ENCODE data around the gene ZGPAT.

ZGPAT gene

DNA sequence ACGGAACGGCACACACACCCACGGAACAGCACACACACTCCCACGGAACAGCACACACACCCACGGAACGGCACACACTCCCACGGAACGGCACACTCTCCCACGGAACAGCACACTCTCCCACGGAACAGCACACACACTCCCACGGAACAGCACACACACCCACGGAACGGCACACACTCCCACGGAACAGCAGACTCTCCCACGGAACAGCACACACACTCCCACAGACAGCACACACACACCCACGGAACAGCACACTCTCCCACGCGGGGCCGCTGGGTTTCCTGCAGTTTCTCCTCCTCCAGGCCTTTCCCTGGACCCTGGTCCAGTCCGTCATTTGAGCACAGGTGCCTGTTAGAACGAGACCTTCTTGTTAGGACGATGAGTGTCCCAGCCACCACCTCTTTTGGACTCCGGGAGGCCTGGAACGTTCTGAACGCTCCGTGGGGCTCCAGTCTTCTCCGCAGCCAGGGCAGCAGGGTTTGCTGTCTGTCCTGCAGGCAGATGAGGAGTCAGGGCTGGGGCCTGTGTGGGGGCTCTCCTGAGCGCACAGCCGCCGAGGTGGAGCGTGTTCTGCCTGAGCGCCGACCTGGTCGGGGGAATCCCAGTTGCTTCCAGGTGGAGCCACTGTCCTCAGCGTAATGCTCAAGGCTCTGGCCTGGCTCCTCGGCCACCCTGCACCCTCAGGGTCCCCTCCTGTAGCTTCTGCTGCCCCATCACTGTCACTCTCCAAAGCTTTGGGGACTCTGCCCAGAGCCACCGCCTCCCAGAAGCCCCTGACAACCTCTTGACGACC, 29.0 kb upstream of the ZGPAT start:
- no peak for DNase-seq

DNA sequence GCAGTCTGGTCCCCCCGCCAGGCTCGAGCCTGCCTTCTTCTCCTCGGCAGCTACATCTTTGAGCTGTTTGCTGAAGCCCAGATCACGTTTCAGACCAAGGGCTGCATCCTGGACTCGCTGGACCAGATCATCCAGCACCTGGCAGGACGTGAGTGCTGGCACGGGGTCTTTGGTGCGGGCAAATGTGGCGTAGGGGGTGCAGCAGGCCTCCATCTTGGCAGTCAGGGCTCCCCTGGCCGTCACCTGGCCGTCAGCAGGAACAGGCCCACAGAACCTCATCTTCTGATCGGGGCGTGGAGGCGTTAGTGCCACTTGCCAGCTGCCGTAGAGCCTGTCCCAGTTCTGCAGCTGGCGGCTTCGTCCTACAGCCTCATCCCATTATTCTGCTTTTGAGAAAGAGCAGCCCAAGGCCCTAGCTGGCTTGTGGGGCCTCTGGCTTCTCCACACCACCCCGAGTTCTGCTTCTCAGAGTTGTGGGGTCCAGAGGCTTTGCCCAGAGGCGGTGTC, 28.0 kb upstream of the ZGPAT start:
- DNase-seq: no peak

DNA sequence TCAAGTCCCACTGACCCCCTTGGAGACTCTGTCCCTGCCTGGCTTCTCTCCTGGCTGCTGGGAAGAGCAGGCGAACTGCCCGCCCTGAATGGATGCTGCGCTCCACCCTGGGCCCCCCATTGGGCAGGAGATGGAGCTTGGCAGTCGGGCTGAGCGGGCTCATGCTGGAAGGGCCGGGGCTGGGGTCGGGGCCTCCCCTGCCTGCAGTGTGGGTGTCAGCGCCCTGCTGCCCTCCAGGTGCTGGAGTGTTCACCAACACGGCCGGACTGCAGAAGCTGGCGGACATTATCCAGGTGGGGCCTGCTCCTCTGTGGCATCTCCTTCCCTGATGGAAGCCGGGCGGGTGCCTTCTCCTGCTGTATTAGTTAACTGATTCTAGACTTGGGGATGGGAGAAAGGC, 27.4 kb upstream of the ZGPAT start:
- DNase-seq: no peak

DNA sequence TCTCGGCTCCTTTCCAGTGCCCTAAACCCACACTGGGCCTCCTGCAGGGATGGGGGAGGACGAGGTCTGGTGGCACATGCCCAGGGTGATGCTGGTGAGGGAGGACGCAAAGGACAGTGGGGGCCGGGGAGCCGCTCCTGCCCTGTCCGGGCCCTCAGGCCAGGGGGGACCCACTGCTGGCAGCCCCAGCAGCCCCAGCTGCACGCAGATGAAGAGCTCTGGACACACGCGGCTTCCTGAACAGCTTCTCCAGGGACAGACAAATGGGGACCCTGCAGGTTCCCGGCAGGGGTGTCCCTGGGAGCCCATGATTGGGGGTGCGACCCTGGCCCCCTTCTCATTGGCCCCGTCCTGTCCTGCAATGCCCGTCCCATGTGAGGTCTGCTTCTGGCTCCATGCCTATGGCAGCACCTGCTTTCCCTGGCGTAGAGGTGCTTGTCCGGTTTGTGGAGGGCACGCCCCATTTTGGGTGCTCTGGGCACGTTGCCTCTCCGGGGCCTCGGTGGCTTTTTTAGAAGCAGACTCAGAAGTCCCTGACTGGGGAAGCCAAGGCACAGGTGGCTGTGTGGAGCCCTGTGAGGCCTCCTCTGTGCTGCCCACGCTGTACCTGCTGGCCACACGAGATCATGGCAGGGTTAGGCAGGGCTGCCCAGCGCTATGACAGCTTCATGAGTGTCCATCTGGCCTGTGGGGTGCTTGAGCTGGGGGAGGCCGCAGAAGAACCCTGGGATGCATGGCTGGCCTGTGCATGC, 26.8 kb upstream of the ZGPAT start:
- no peak for DNase-seq

DNA sequence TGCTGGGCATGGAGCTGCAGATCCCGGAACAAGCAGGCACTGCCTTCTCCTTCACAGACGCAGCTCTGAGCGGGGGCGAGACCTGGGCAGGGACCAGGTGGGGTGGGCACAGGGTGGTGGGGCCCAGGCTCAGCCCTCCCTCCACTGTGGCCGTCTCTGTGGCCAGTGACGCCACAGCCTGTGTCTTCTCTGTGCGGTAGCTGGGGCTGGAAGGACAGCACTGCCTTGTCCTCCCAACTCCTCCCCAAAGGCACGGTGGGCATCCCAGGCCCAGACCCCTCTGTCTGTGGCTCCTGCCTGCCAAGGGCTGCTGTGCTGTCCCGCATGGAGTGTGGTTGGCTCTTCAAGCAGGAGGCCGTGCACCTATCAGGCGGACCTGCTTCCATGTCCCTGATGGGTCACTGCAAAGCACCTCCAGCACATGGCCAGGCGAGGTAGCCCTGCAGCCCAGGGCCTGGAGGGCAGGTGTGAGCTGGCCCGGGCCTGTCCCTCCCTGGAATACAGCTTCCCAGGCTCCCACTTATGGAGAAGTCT, 26.2 kb upstream of the ZGPAT start:
- no peak for DNase-seq

DNA sequence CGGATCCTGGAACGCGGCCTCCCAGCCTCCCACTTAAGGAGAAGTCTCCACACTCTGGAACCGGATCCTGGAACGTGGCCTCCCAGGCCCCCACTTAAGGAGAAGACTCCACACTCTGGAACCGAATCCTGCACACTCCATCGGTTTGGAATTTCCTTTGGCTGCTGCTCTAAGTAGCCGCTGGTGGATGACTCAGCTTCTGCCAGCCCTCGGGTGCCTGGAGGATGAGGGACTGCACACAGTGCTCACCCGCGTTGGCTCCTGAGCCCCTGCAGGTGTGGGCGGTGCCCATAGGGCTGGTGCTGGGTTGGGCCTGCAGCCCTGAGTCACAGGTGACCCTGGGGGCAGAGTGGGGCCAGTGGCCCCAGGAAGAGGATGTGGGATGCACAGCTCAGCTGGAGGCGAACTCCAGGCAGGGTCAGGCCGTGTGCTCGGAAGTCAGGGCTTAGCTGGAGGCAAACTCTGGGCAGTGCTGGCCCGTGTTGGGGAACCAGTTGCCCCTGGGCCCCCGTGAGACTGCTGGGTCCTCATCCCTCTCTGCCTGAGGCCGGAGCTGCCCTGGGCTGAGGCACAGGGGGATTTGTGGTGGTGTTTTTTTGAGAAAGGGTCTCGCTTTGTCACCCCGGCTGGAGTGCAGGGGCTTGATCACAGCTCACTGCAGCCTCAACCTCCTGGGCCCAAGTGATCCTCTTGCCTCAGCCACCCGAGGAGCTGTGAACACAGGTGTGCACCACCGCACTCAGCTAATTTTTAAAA, 25.3 kb upstream of the ZGPAT start:
- peak; percentile 10 to 41 for DNase-seq

DNA sequence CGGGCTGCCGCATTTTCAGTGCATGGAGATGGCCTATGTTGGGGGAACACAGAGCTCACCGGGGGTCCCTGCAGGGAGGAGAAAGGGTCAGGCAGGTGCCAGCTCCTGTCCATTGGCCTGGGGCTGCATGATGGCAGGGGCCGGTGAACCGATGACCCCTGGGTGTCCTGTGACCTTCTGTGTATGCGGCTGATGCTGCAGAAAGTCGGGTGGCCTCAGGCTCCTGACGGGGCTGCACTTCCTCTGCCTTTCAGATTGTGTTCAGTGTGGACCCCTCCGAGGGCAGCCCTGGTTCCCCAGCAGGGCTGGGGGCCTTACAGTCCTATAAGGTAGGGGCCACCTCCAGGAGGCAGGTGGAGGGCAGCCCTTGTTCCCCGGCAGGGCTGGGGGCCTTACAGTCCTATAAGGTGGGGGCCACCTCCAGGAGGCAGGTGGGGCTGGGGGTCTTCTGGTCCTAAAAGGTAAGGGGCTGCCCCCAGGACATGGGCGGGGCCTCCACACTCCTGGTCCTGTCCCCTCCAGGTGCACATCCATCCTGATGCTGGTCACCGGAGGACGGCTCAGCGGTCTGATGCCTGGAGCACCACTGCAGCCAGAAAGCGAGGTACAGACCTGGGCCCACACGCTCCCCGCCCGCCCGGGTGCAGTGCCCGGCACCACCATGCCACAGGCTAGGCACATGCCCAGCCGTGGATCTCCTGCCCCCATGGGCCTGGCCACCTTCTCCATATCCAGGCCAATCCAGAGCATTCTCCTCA, 22.4 kb upstream of the ZGPAT start:
- DNase-seq: no peak

DNA sequence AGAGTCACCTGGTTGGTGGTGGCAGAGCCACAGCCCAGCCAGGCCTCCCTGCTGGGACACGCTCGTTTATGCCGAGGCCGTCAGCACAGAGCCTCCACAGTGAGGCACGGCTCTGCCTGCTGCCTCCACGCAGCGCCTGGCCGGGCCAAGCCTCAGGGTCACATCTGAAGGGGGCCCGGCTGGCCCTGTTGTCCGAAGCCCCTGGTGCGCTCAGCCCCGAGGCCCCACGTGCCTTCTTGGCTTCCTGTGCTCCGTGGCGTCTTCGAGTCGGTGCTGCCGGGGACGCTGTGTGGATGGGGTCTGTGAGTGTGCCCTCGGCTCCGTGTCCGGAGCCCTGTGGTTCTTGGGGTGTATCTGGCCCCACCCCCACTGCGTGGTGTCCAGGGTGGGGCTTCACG, 21.7 kb upstream of the ZGPAT start:
- no peak for DNase-seq

DNA sequence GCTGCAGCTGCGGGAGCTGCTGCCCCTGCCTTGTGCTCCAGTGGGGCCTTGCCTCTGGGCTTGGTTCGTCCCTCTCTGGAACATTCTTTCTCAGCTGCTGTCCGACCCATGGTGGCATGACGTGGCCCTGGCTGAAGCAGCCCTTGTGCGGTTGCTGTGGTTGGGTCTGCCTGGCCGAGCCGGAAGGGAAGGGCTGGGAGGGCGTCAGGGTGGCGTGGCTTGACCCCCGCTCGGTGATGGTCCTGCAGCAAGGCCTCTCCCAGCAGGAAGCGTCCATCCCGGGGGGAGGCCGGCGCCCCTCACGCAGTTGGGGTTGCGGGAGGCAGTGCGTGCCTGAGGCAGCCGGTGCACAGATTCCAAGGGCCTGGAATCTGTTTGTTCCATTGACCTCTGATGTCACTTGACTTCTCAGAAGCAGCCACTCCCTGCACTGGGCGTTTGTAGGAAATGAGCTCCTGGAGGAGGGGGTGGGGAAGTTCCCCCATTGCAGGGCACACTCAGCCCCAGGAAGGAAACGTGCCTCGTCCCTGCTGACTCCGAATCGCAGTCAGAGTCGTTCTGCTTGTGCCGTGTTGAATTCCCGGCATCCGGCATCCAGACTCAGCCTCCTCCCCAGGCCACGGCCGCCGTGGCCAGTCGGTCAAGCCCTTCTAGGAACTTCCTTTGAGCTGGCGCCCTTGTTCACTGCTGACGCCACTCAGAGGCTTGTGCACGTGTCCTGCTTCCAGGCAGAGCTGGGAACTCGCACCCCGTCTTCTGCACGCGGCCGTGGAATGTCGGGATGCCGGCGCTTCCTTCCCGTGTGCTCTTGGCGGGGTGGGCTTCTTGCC, 21.1 kb upstream of the ZGPAT start:
- peak; percentile 92 to 94 for DNase-seq

DNA sequence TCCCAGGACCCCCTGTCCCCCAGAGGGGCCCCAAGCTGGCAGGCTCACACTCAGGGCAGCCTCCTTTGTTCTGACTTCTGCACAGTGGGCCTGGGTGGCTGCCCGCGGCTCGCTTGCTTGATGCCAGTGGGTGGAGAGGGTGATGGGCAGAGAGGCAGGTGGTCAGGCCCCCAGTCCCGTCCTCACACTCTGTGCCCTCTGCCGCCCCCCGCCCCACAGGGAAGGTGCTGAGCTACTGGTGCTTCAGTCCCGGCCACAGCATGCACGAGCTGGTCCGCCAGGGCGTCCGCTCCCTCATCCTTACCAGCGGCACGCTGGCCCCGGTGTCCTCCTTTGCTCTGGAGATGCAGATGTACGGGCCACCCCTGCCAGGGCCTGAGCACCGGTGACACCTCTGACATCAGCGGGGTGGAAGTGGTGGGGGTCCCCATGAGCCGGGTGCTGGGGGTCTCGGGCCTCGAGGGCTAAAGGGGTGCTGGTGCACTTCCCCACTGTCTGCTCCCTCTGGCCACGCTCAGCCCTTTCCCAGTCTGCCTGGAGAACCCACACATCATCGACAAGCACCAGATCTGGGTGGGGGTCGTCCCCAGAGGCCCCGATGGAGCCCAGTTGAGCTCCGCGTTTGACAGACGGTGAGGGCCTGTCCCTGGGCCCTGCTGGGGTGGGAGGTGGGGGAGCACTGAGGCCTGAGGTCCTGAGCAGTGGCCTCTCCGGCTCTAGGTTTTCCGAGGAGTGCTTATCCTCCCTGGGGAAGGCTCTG, 20.2 kb upstream of the ZGPAT start:
- DNase-seq: no peak

DNA sequence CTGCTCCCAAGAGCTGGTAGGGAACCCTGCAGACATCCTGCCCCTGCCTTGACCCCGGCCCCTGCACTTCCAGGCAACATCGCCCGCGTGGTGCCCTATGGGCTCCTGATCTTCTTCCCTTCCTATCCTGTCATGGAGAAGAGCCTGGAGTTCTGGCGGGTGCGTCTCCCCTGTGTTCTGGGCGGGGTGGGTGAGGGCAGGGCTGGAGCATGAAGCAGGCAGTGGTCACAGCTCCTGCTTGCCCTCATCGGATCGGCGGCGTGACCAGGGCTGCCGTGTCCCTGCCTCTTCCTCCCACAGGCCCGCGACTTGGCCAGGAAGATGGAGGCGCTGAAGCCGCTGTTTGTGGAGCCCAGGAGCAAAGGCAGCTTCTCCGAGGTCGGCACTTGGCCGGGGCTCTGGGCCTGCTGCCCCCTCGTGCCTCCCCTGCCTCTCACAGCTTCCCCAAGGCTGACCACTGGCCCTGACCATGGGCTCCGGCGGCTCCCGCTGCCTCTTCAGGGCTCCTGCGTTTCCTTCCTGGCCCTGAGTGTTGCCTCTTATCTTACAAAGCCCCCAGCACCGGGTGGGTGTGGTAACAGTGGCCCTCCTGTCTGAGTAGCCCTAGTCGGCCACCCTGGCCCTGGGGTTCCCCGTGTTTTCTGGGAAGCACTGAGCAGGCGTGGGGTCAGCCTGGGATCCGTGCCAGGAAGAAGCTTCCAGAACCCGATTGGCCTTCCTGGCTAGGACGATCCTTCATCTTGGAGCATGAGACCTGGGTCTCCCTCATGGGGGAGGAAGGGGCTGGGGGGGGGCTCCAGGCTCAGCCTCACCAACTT, 19.4 kb upstream of the ZGPAT start:
- no peak for DNase-seq

DNA sequence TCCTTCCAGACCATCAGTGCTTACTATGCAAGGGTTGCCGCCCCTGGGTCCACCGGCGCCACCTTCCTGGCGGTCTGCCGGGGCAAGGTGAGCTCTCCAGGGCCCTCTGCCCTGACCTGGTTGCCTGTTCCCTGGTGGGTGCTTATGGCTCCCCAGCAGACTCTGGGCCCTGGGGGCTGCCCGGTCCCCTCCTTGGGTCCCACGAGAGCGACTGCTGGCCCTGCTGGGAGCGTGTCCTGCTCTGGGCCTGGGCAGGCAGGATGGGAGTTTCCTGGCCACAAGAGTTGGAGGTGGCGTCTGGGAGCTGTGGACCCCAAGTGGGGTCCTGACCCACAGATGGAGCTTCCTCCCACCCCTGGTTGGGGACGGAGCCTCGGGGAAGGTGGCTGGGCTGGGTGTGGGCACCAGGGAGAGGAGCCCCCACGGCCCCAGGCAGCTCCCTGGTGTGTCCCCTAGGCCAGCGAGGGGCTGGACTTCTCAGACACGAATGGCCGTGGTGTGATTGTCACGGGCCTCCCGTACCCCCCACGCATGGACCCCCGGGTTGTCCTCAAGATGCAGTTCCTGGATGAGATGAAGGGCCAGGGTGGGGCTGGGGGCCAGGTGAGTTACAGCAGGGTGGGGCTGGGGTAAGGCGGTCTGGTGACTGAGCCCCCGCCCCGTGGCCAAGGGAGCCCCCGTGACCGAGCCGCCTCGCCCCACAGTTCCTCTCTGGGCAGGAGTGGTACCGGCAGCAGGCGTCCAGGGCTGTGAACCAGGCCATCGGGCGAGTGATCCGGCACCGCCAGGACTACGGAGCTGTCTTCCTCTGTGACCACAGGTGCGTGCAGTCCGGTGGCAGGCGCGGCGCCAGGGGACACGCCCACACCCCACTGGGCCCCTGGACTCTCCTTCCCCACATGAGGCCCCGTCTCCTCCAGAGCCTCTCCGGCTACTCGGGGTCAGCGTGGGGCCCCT, 18.5 kb upstream of the ZGPAT start:
- no peak for DNase-seq

DNA sequence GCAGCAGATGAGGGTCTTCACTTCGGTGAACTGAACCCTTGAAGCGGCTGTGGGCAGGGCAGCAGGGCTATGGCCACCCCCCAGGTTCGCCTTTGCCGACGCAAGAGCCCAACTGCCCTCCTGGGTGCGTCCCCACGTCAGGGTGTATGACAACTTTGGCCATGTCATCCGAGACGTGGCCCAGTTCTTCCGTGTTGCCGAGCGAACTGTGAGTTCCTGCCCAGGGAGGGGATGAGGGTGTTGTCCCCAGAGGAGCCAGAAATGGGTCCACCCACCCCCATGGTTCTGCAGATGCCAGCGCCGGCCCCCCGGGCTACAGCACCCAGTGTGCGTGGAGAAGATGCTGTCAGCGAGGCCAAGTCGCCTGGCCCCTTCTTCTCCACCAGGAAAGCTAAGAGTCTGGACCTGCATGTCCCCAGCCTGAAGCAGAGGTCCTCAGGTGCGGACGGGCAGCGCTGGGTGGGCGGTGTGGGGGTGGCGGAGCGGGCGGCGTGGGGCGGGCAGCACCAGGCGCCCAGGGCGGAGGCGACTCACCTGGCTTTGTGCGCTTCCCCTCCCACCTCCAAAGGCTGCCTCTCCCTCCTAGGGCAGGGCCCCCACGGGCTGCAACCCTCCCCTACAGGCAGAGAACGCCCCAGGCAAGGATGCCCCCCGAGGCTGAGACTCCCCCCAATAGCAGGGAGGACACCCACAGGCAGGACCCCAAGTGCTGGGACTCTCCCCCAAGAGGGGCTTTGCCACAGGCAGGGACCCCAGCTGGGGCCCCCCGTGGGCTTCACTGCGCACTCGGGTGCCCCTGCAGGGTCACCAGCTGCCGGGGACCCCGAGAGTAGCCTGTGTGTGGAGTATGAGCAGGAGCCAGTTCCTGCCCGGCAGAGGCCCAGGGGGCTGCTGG, 17.6 kb upstream of the ZGPAT start:
- no peak for DNase-seq

DNA sequence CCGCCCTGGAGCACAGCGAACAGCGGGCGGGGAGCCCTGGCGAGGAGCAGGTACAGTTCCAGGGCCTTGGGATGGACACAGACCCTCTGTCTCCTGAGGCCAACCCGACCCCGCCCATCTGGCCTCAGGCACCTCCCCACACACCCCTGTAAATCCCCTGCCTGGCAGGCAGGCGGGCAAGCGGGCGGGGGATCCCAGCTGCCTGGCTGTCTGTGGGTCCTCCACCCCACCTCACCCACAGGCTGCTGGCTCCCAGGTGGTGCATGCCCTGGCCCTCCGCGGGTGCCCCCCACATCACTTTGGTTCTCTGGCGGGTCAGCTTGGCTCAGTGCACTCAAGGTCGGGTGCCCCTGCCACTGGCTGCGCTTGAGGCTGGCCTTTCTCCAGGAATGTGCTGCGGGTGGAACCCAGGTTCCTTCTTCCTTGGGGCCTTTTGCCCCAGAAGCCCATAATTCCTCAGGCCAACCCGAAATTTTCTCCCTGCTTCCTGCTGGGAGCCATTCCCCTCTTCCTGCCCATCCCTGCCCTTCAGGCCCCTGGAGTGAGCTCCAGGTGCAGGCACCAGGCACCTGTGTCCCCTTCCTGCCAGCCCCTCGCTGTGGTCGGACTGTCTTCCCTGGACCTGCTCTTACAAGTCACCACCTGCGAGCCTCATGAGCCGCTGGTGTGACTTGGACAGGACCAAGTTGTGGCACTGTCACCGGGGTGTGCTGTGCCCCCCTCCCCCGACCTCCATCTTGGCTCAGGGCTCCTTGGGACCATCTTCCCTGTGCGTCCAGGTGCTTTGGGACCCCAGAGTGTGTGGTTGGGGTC, 16.7 kb upstream of the ZGPAT start:
- DNase-seq: no peak

DNA sequence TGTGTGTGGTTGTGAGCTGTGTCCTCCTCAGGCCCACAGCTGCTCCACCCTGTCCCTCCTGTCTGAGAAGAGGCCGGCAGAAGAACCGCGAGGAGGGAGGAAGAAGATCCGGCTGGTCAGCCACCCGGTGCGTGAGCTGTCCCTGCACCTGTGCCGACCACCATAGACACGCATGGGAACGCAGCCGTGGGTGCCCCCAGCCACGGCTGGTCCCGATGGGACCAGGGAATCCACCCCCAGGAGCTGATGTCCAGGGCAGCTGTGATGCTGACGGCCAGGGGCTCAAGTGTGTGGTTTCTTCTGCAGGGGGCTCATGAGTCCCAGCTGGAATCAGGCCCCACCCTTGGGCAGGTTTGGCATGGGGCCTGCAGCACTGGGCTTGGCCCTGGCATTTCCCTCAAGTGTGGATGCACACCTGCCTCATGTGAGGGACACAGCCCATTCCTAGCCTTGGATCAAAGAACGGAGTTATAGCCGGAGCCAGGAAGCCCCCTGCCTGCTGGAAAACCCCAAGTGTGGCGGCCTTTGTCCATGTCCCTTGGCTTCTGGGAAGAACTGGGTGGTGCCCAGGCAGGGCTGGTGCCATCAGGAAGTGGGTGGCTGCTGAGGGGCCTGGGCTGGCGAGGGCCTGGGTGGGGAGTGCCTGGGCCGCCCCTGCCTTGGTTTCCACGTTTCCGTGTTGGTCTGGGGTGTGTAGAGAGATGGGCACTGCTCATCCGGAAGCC, 16.0 kb upstream of the ZGPAT start:
- no peak for DNase-seq

Data from inflammatory macrophage treated with lipopolysaccharide for 1 hour (primary cell).